Endodermal cell (in vitro differentiated cells): ENCODE data around the gene KCNAB2. TPM values are rescaled to one million over a fixed set of nuclear protein-coding genes. Genes with fewer than 3 reads are reported as not detected.

ENCODE experiments used
- DNase-seq: peaks from one replicate; pipeline ENCODE4 v3.0.0-alpha.2; 2017
- H3K27ac ChIP-seq: 2 replicates; pipeline ENCODE4 v1.5.1; 2013; ENCODE audit warnings: mild to moderate bottlenecking, low read depth, low read length, moderate library complexity
- H3K27me3 ChIP-seq: 2 replicates; pipeline ENCODE4 v1.6.1; 2013; ENCODE audit warnings: mild to moderate bottlenecking, low read length, moderate library complexity; ENCODE audit not compliant: insufficient read depth, control insufficient read depth, poor library complexity, severe bottlenecking
- H3K36me3 ChIP-seq: 2 replicates; pipeline ENCODE4 v1.7.0; 2013; ENCODE audit warnings: mild to moderate bottlenecking, low read length, moderate library complexity; ENCODE audit not compliant: control insufficient read depth, insufficient read depth
- H3K4me1 ChIP-seq: one replicate; pipeline ENCODE4 v1.7.0; 2013; ENCODE audit warnings: low read length; ENCODE audit not compliant: control insufficient read depth, insufficient read depth
- H3K4me3 ChIP-seq: 2 replicates; pipeline ENCODE4 v1.5.1; 2013; ENCODE audit warnings: mild to moderate bottlenecking, low read length, moderate library complexity
- H3K9ac ChIP-seq: 2 replicates; pipeline ENCODE4 v1.6.1; 2013; ENCODE audit warnings: mild to moderate bottlenecking, low read length, moderate library complexity; ENCODE audit not compliant: poor library complexity, severe bottlenecking; ENCODE audit errors: extremely low read depth
- H3K9me3 ChIP-seq: 2 replicates; pipeline ENCODE4 v1.6.1; 2013; ENCODE audit warnings: mild to moderate bottlenecking, low read length, moderate library complexity; ENCODE audit not compliant: control insufficient read depth
- H3K27ac Mint-ChIP-seq: 2 replicates; pipeline ENCODE4 v1.8.0; 2020; ENCODE audit warnings: mixed read lengths
- H3K27me3 Mint-ChIP-seq: 2 replicates; pipeline ENCODE4 v1.8.0; 2021; ENCODE audit warnings: mild to moderate bottlenecking, mixed read lengths; ENCODE audit not compliant: insufficient read depth
- H3K36me3 Mint-ChIP-seq: 2 replicates; pipeline ENCODE4 v1.8.0; 2020; ENCODE audit warnings: low read depth, mixed read lengths
- H3K4me1 Mint-ChIP-seq: 2 replicates; pipeline ENCODE4 v1.8.0; 2020; ENCODE audit warnings: mixed read lengths
- H3K4me3 Mint-ChIP-seq: 2 replicates; pipeline ENCODE4 v1.8.0; 2020; ENCODE audit warnings: mild to moderate bottlenecking, moderate library complexity, mixed read lengths
- H3K9me3 Mint-ChIP-seq: 2 replicates; pipeline ENCODE4 v1.8.0; 2020; ENCODE audit warnings: mild to moderate bottlenecking, mixed read lengths
- WGBS, 2 experiments: methylation state at CpG; one replicate each; pipeline versions ENCODE4 v1.1.5 to v1.1.7; 2013; ENCODE audit warnings: missing lambda C conversion rate in 2 of 2, mixed read lengths in 1 of 2; ENCODE audit not compliant: insufficient coverage in 1 of 2, insufficient read length in 1 of 2; 5-methylcytosine and 5-hydroxymethylcytosine counted together
- total RNA-seq, 2 donors: library from RNA; stranded (reverse); fragmentation: NEBNext Ultra II Directional in 1 of 2; extraction: Animal tissue kit (Norgen Biotek cat#: 25700) in 1 of 2; gene quantifications; 2 replicates in 1 of 2; 3 replicates in 1 of 2; pipeline ENCODE4 v1.2.1, GENCODE V29; 2021
- TF ChIP-seq, protein P1 (sequence below): fragments of 200-600 bp; sonication (generic); conservative IDR thresholded peaks from 2 replicates; pipeline ENCODE4 v1.5.0; 2021; ENCODE audit warnings: antibody characterized with exemption, mild to moderate bottlenecking

Gene KCNAB2
- total RNA-seq, 2 donors from 2014 or later, result 14.9 to 22.9 TPM

DNA sequence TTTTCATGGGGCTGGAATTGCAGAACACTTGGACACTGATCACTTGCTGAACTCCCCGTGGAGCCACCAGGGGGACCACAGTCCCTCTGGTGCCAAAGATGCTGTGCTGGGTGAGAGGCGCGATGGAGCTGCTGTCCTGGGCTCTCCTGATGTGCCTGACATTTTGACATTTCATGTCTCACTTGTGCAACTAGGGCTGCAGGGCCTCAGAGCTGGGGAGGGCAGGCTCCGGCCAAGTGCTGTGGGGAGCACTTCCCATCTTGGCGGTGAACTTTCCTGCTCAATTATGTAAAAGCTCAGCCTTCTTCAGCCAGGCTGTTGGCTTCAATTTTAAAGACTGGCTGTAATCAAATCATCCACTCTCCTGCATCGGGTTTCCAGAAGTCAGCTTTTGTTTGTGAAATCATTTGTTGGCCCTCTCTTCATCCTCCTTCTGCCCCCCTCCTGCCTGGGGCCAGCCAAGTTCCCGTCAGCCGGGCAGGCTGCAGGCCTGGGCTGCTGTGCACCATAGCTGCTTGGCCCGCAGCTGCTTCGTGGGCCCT lies 36.8 kb downstream of the KCNAB2 start:
- no peak overlapping the region for H3K4me3 ChIP-seq
- H3K27me3 ChIP-seq, result no peaks in the 10 kb centered on the region
- Mint-ChIP-seq H3K27me3 (no peaks in the 10 kb centered on the region), H3K36me3 (no peaks in the 10 kb centered on the region), H3K4me3 (no peak overlapping the region), H3K9me3 (no peaks in the 10 kb centered on the region), H3K27ac (no peak overlapping the region), H3K4me1 (no peaks in the 10 kb centered on the region)
- TF ChIP-seq, protein P1, sequence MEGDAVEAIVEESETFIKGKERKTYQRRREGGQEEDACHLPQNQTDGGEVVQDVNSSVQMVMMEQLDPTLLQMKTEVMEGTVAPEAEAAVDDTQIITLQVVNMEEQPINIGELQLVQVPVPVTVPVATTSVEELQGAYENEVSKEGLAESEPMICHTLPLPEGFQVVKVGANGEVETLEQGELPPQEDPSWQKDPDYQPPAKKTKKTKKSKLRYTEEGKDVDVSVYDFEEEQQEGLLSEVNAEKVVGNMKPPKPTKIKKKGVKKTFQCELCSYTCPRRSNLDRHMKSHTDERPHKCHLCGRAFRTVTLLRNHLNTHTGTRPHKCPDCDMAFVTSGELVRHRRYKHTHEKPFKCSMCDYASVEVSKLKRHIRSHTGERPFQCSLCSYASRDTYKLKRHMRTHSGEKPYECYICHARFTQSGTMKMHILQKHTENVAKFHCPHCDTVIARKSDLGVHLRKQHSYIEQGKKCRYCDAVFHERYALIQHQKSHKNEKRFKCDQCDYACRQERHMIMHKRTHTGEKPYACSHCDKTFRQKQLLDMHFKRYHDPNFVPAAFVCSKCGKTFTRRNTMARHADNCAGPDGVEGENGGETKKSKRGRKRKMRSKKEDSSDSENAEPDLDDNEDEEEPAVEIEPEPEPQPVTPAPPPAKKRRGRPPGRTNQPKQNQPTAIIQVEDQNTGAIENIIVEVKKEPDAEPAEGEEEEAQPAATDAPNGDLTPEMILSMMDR, result peak; percentile 65
- H3K27ac ChIP-seq, result no peak overlapping the region
- no peak overlapping the region for H3K9ac ChIP-seq
- no peaks in the 10 kb centered on the region for H3K9me3 ChIP-seq
- no peak for DNase-seq
- no peaks in the 10 kb centered on the region for H3K4me1 ChIP-seq
- WGBS, 2 experiments, result 91 to 92% methylated on average over 8 to 10 of the region's 10 CpGs
- no peaks in the 10 kb centered on the region for H3K36me3 ChIP-seq

DNA sequence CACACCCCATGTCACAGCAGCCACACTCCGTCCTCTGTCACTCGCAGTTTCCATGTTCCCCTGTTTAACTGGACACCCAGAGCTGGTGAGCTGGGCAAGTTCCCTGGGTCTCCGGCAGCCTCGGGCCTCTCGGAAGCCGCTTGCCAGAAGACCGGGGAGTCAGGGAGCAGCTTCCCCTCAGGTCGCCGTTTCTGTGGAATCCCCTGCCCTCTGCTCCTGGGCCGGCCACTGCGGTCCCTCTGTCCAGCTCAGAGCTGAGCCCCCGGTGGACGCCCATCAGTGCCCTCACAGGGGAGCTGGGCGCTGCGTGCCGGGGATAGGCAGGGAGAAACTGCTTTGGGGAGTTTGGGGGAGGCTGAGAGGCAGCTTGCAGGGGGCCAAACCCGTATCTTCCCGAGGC lies 37.7 kb downstream of the KCNAB2 start:
- peak overlapping the region; percentile 49 for H3K27ac ChIP-seq
- no peaks in the 10 kb centered on the region for H3K36me3 ChIP-seq
- WGBS, 2 experiments, result 87 to 98% methylated on average over 7 to 18 of the region's 18 CpGs
- no peak overlapping the region for H3K27ac Mint-ChIP-seq
- H3K27me3 Mint-ChIP-seq, result no peaks in the 10 kb centered on the region
- H3K4me3 Mint-ChIP-seq, result no peak overlapping the region
- H3K9me3 Mint-ChIP-seq, result no peaks in the 10 kb centered on the region
- no peak overlapping the region for H3K9ac ChIP-seq
- no peaks in the 10 kb centered on the region for H3K9me3 ChIP-seq
- no peaks in the 10 kb centered on the region for H3K27me3 ChIP-seq
- no peaks in the 10 kb centered on the region for H3K4me1 Mint-ChIP-seq
- no peaks in the 10 kb centered on the region for H3K4me1 ChIP-seq
- no peak overlapping the region for H3K4me3 ChIP-seq
- TF ChIP-seq, protein P1, result no peak
- DNase-seq, result no peak
- no peaks in the 10 kb centered on the region for H3K36me3 Mint-ChIP-seq

DNA sequence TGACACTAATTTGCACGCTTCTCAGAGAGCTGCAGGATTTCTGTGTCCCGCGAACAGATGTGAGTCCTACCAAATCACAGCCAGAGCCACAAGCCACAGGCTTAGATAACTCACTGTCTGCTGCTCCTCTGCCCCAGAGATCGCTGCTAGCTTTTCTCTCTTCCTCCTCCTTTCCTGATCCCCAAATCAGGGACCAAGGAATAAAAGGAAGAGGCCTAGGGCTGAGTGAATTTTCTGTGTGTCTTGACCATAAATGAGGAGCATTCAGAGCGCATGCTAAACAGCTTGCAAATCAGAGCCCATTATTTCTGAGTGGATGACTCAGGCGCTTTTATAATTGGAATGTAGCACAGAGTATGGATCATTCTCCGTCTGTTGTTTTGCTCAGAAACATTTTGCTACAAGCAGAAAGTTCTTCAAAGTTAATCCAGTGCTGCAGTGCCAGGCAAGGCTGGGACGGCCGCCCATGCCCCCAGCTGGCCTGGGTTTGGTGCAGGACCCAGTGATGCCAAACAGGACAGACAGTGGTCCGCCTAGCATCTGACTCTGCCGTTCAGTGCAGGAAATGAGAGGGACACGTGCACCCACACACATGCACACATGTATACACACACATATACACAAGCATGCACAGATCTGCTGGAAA lies 38.2 kb downstream of the KCNAB2 start:
- no peaks in the 10 kb centered on the region for H3K27me3 ChIP-seq
- H3K9ac ChIP-seq, result no peak overlapping the region
- H3K9me3 ChIP-seq, result no peaks in the 10 kb centered on the region
- no peaks in the 10 kb centered on the region for H3K9me3 Mint-ChIP-seq
- no peak for DNase-seq
- H3K4me1 ChIP-seq, result no peaks in the 10 kb centered on the region
- TF ChIP-seq, protein P1, result no peak
- H3K36me3 ChIP-seq, result no peaks in the 10 kb centered on the region
- H3K4me1 Mint-ChIP-seq, result no peaks in the 10 kb centered on the region
- H3K4me3 ChIP-seq, result no peak overlapping the region
- H3K4me3 Mint-ChIP-seq, result no peak overlapping the region
- H3K27me3 Mint-ChIP-seq, result no peaks in the 10 kb centered on the region
- 85 to 92% methylated on average over 7 to 12 of the region's 12 CpGs for WGBS, 2 experiments
- no peak overlapping the region for H3K27ac Mint-ChIP-seq
- no peaks in the 10 kb centered on the region for H3K36me3 Mint-ChIP-seq
- H3K27ac ChIP-seq, result peak overlapping the region; percentile 4
